ENCODE results near the gene TFAP2D. TPM values are rescaled to one million over a fixed set of nuclear protein-coding genes. Genes with fewer than 3 reads are reported as not detected.

The TFAP2D gene
- total and polyA plus RNA-seq, 10 of the 15 experiments (the other 5 are each of a cell fraction or from before 2014, with no cell fraction given) = not detected

DNA sequence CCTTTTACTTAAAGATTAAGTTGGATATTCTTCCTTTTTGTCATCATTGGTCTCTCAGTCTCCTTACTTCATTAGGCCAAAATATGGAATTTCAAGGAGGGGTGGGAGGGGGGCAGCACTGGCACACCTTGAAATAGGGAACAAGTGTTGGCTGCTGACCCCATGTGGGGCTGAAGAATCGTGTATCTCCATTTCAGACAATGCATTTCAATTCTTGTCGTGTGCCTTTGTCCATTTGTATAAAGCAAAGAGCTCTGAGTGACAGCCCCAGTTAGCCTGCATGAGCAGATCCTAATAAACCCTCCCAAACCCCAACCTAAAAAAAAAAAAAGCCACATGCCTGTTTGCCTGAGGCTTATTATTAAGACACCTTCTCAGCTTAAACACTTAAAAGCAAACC is 1.0 kb upstream of the TFAP2D start:
- no peak overlapping the region for H2AFZ ChIP-seq (ENCODE audit: control insufficient read depth, low read depth, low read length)
- no peaks in the 10 kb centered on the region for H3K4me1 ChIP-seq (ENCODE audit: control insufficient read depth, insufficient read depth, low read length)
- in situ Hi-C loops (cut with MboI) (no loop called here), intact Hi-C loops (cut with micrococcal nuclease; ENCODE audit: unreplicated experiment) (no loop called here)
- H3K27me3 ChIP-seq (replicated peaks in 1 of 2; ENCODE audit: control insufficient read depth in 2 of 2, insufficient read depth in 2 of 2, low read length in 1 of 2) = peaks cover 4 to 11% of the 10 kb centered on the region in 2 experiments
- RAD21 ChIA-PET (ENCODE audit: unreplicated experiment) = no interaction called here
- POLR2A ChIA-PET = no interaction called here
- H3K9me3 ChIP-seq (replicated peaks; ENCODE audit: control insufficient read depth, insufficient read depth, low read length) = no peaks in the 10 kb centered on the region
- H3K4me2 ChIP-seq (ENCODE audit: control insufficient read depth, insufficient read depth) = no peak overlapping the region
- 0% methylated on average over 2 of the region's 2 CpGs for WGBS (ENCODE audit: insufficient coverage, insufficient replicate concordance, low lambda C conversion rate, missing lambda C conversion rate)
- DNase-seq (ENCODE audit: low read depth, low spot score) = no peak
- TF ChIP-seq MTA2 (IDR thresholded peaks at IDR 0.05; ENCODE audit: low read depth) (no peak), BRCA1 (IDR thresholded peaks at IDR 0.05; ENCODE audit: low read depth, low read length) (no peak), TCF7 (IDR thresholded peaks at IDR 0.05; ENCODE audit: borderline replicate concordance) (no peak), TCF3 (IDR thresholded peaks at IDR 0.05; ENCODE audit: borderline replicate concordance, insufficient read depth, low read depth, low read length) (no peak), YBX1 (IDR thresholded peaks at IDR 0.05) (no peak), KAT2A (conservative IDR thresholded peaks at IDR 0.05; ENCODE audit: control insufficient read depth, low read depth, low read length) (no peak), ASH2L (IDR thresholded peaks at IDR 0.05; ENCODE audit: borderline replicate concordance, low read depth) (no peak), IKZF1 (conservative IDR thresholded peaks at IDR 0.05) (no peak), MXI1 (IDR thresholded peaks at IDR 0.05; ENCODE audit: low read depth, low read length) (no peak), CBX5 (IDR thresholded peaks at IDR 0.05; ENCODE audit: low read depth) (no peak), DPF2 (IDR thresholded peaks at IDR 0.05) (no peak), FOS (IDR thresholded peaks at IDR 0.05; ENCODE audit: borderline replicate concordance, extremely low read depth, insufficient read length) (no peak), STAT3 (IDR thresholded peaks at IDR 0.05; ENCODE audit: low read depth, low read length) (no peak), TCF12 (IDR thresholded peaks at IDR 0.05; ENCODE audit: low read depth, low read length) (no peak), CREB1 (IDR thresholded peaks at IDR 0.05; ENCODE audit: low read depth) (no peak), CEBPB (IDR thresholded peaks at IDR 0.05; ENCODE audit: borderline replicate concordance in 1 of 2, low read depth in 2 of 2, low read length in 2 of 2) (no peak), ATF3 (IDR thresholded peaks at IDR 0.05; ENCODE audit: borderline replicate concordance, extremely low read depth, low read depth, low read length) (no peak)
- TF ChIP-seq, protein P1, sequence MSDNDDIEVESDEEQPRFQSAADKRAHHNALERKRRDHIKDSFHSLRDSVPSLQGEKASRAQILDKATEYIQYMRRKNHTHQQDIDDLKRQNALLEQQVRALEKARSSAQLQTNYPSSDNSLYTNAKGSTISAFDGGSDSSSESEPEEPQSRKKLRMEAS (IDR thresholded peaks at IDR 0.05; ENCODE audit: low read depth, low read length) = no peak
- TF ChIP-seq, protein P2, sequence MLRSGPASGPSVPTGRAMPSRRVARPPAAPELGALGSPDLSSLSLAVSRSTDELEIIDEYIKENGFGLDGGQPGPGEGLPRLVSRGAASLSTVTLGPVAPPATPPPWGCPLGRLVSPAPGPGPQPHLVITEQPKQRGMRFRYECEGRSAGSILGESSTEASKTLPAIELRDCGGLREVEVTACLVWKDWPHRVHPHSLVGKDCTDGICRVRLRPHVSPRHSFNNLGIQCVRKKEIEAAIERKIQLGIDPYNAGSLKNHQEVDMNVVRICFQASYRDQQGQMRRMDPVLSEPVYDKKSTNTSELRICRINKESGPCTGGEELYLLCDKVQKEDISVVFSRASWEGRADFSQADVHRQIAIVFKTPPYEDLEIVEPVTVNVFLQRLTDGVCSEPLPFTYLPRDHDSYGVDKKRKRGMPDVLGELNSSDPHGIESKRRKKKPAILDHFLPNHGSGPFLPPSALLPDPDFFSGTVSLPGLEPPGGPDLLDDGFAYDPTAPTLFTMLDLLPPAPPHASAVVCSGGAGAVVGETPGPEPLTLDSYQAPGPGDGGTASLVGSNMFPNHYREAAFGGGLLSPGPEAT (IDR thresholded peaks at IDR 0.05; ENCODE audit: low read depth) = no peak
- no peaks in the 10 kb centered on the region for H3K79me2 ChIP-seq (ENCODE audit: control insufficient read depth, insufficient read depth, low read length)
- H3K9ac ChIP-seq (ENCODE audit: control insufficient read depth, insufficient read depth, low read length) = no peak overlapping the region
- no TSS peak for BruUV-seq (replicated peaks)
- H4K20me1 ChIP-seq (ENCODE audit: control insufficient read depth, insufficient read depth) = no peaks in the 10 kb centered on the region
- no peaks in the 10 kb centered on the region for H3K36me3 ChIP-seq (ENCODE audit: control insufficient read depth in 2 of 2, insufficient read depth in 2 of 2, low read length in 1 of 2)
- FAIRE-seq = no peak
- no peak overlapping the region for H3K4me3 ChIP-seq
- ATAC-seq = no peak
- no peak overlapping the region for H3K27ac ChIP-seq (ENCODE audit: control insufficient read depth, insufficient read depth)
- CTCF ChIA-PET = interaction anchor here (0.7 kb wide), 1 partner anchor 83 kb away, joined by 3 read pairs; no protein-coding TSS in a partner anchor
- SMC1A ChIA-PET (ENCODE audit: uncharacterized antibody, unreplicated experiment) = no interaction called here

Measured in GM12878 (cell line).